Nephron (organoid): ENCODE data around the gene USH2A.

Experiments
- H3K27ac Mint-ChIP-seq, 3 experiments: 2 replicates each; pipeline ENCODE4 v1.8.0; 2020; ENCODE audit warnings: mixed read lengths in 3 of 3, mild to moderate bottlenecking in 2 of 3, moderate library complexity in 1 of 3
- H3K27me3 Mint-ChIP-seq: 2 replicates; pipeline ENCODE4 v1.8.0; 2021; ENCODE audit warnings: low read depth, mild to moderate bottlenecking, moderate library complexity, mixed read lengths
- H3K36me3 Mint-ChIP-seq: 2 replicates; pipeline ENCODE4 v1.8.0; 2020; ENCODE audit warnings: low read depth, mixed read lengths
- H3K4me1 Mint-ChIP-seq: 2 replicates; pipeline ENCODE4 v1.8.0; 2020; ENCODE audit warnings: mixed read lengths
- H3K4me3 Mint-ChIP-seq, 3 experiments: 2 replicates each; pipeline ENCODE4 v1.8.0; 2020; ENCODE audit warnings: mild to moderate bottlenecking in 3 of 3, mixed read lengths in 3 of 3, moderate library complexity in 2 of 3
- H3K9me3 Mint-ChIP-seq: 2 replicates; pipeline ENCODE4 v1.8.0; 2020; ENCODE audit warnings: mixed read lengths
- CTCF ChIP-seq, 3 experiments: fragments of 200-600 bp; sonication (generic); IDR thresholded peaks; one replicate each; pipeline ENCODE4 v1.5.0; 2021; ENCODE audit warnings: antibody characterized with exemption in 3 of 3; ENCODE audit not compliant: unreplicated experiment in 3 of 3

USH2A gene

GRCh38 chr1:215891266-215892057 is 531.8 kb downstream of the USH2A start:
- H3K27me3 Mint-ChIP-seq: peaks cover 9% of the 10 kb centered on the region
- no peak for TF ChIP-seq CTCF (IDR thresholded peaks at IDR 0.05; ENCODE audit: unreplicated experiment in 3 of 3)
- peaks cover 19% of the 10 kb centered on the region for H3K4me1 Mint-ChIP-seq
- no peaks in the 10 kb centered on the region for H3K9me3 Mint-ChIP-seq
- H3K27ac Mint-ChIP-seq: no peak overlapping the region
- H3K36me3 Mint-ChIP-seq: no peaks in the 10 kb centered on the region
- no peak overlapping the region for H3K4me3 Mint-ChIP-seq

- TF ChIP-seq CTCF (IDR thresholded peaks at IDR 0.05; ENCODE audit: unreplicated experiment in 3 of 3): no peak
- Mint-ChIP-seq H3K27ac (no peak overlapping the region), H3K27me3 (peaks cover 9% of the 10 kb centered on the region), H3K36me3 (no peaks in the 10 kb centered on the region), H3K4me3 (no peak overlapping the region), H3K9me3 (no peaks in the 10 kb centered on the region), H3K4me1 (peaks cover 19% of the 10 kb centered on the region)
Observed at GRCh38 chr1:215890438-215890837, 532.8 kb downstream of the USH2A start.

DNA sequence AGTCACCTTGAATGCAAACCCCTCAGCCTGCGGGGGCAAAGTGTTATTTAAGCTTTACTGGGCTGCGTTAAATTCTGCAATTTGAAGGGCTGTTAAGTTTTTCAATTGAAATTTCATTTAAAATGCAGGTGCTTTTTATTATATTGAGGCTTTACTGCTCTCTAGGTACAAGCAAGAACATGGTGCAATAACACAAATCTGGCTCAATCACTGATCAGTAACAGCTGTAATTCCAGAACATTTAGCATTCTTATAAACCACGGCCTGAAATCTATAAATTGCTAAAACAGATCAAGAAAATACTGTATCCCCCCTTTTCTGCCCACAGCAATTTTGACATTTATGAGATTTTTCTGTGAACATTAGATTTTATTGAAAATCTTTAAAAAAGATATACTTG is 533.4 kb downstream of the USH2A start:
- Mint-ChIP-seq H3K36me3 (no peaks in the 10 kb centered on the region), H3K27ac (no peak overlapping the region), H3K4me3 (no peak overlapping the region), H3K27me3 (peaks cover 9% of the 10 kb centered on the region), H3K9me3 (no peaks in the 10 kb centered on the region), H3K4me1 (peaks cover 19% of the 10 kb centered on the region)
- no peak for TF ChIP-seq CTCF (IDR thresholded peaks at IDR 0.05; ENCODE audit: unreplicated experiment in 3 of 3)

DNA sequence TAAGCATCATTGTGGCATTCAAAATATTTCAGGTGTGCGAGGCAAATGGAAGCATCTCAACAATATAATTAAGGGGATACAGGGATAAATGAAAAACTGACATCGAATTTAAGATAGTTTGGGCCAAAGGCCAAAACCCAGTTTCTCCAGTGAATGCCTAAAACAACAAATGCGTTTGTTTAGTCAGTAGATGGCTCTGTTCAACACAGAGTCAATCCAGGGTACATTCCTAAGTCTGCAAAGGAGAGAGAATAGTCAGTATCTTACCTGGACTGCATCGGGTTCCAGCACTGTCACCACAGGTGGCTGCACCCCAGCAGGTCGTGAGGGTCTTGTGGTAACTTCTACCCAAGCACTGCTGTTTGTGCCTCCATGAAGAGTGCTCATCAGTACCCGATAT is 535.1 kb downstream of the USH2A start:
- no peaks in the 10 kb centered on the region for H3K36me3 Mint-ChIP-seq
- no peak overlapping the region for H3K27ac Mint-ChIP-seq
- peaks cover 9% of the 10 kb centered on the region for H3K27me3 Mint-ChIP-seq
- H3K9me3 Mint-ChIP-seq: no peaks in the 10 kb centered on the region
- TF ChIP-seq CTCF (IDR thresholded peaks at IDR 0.05; ENCODE audit: unreplicated experiment in 3 of 3): no peak
- H3K4me1 Mint-ChIP-seq: peaks cover 19% of the 10 kb centered on the region
- H3K4me3 Mint-ChIP-seq: no peak overlapping the region

GRCh38 chr1:215887627-215888026 is 535.6 kb downstream of the USH2A start:
- Mint-ChIP-seq H3K9me3 (no peaks in the 10 kb centered on the region), H3K36me3 (no peaks in the 10 kb centered on the region), H3K27ac (no peak overlapping the region), H3K4me3 (no peak overlapping the region), H3K27me3 (peaks cover 9% of the 10 kb centered on the region), H3K4me1 (peaks cover 19% of the 10 kb centered on the region)
- TF ChIP-seq CTCF (IDR thresholded peaks at IDR 0.05; ENCODE audit: unreplicated experiment in 3 of 3): no peak

GRCh38 chr1:215883004-215883403 is 540.2 kb downstream of the USH2A start:
- Mint-ChIP-seq H3K4me1 (no peaks in the 10 kb centered on the region), H3K27ac (no peak overlapping the region), H3K27me3 (no peaks in the 10 kb centered on the region), H3K36me3 (no peaks in the 10 kb centered on the region), H3K9me3 (no peaks in the 10 kb centered on the region), H3K4me3 (no peak overlapping the region)
- no peak for TF ChIP-seq CTCF (IDR thresholded peaks at IDR 0.05; ENCODE audit: unreplicated experiment in 3 of 3)
